NCI-H1105 treated with DMSO at 0.1 percent for 48 hours (cell line): ENCODE data around the gene SSBP3.
A peak's percentile ranks its signal among the peaks of the same experiment; 100 is the strongest.

Experiments
- DNase-seq: peaks from one replicate; lab custom pipeline; 2025; lab: John Stamatoyannopoulos, UW

SSBP3 gene

DNA sequence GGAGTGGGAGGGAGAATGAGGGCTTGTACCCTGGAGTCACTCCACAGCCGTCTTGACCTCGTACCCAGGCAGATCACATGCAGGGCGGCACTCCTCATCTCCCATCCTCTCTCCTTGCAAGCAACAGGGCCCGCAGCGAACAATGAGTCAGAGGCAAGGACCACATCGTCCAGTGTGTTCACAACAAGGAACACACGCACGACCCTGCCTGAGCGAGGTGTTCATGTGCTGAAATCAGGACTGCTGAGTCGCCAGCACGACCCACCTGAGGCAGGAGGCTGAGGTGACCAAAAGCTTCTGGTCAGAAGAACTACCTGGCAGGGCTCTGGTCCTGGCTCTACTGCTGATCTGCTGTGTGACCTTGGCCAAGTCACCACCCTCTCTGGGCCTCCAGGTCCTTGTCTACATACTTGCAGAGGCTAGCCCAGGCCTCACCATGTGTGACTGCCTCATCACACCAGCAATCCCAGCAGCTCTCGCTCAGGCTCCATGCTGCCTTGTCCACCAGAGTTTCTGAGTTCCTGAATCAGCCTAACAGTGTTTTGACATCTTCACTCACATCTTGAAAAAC is 78.0 kb downstream of the SSBP3 start:
- DNase-seq = no peak

DNA sequence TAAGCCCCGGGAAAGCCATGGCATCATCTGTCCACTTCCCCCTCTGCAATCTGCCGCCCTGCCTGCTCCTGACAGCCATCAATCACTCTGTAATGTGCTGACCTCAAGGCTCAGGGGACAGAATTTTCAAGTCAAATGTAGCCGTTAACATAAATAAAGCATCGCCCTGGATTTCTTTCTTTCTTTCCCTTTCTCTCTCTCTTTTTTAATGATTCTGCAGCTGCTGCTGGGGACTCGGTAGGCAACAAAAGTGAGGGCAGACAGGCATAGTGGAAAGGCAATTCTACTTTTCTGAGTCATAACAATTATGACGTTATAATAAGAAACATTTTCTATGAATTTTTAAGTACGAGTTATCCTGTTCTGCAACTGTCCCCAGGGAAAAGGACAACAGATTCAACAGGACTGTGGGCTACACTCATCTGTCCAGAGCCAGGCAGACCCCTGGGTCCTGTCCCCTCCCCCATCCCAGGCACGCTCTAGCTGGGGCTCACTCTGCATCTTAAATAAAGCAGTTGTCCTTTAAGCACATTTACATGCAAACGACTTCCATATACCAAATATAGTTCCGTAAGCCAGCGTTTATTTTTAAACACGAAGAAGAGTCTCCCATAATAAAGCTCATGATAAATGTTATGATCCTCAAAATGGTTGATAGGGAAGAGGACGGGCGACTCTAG is 78.7 kb downstream of the SSBP3 start:
- no peak for DNase-seq

GRCh38 chr1:54326543-54327385 is 79.4 kb downstream of the SSBP3 start:
- no peak for DNase-seq

DNA sequence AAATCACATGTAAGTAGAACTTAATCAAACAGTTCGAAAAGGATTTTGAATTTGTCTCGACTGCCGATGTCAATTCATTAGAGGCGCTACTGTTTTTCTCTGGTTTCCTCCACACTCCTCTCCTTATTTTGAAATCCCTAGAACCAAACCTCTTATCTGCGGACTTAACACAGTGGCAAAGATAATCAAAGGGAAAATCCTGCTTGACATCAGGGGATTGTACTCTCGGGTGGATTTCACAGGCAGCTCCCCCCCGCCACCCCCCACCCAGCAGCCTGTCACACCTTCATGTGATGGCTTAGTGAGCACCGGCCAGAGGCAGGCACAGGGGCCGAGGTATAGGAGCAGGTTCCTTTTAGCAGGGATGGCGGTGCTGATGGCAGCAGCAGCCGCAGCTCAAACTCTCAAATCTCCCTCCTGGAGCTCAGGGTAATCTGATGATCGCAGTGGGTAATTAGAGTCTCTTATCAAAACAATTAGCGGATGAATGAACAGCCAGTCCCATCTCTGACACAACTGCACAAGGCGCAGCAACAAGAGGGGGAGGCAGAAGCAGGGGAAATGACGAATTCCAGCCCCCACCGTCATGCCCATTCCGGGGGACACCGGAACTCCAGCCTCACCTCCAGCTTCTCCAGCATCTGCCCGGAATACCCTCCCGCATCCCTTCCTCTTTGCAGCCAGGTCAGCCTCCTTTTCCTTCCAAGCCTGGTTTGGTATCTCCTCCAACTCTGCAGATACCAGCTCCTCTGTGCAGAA is 80.3 kb downstream of the SSBP3 start:
- DNase-seq = peak; percentile 62

- no peak for DNase-seq
These were observed 80.9 kb downstream of the SSBP3 start for GRCh38 chr1:54325284-54325683.

DNA sequence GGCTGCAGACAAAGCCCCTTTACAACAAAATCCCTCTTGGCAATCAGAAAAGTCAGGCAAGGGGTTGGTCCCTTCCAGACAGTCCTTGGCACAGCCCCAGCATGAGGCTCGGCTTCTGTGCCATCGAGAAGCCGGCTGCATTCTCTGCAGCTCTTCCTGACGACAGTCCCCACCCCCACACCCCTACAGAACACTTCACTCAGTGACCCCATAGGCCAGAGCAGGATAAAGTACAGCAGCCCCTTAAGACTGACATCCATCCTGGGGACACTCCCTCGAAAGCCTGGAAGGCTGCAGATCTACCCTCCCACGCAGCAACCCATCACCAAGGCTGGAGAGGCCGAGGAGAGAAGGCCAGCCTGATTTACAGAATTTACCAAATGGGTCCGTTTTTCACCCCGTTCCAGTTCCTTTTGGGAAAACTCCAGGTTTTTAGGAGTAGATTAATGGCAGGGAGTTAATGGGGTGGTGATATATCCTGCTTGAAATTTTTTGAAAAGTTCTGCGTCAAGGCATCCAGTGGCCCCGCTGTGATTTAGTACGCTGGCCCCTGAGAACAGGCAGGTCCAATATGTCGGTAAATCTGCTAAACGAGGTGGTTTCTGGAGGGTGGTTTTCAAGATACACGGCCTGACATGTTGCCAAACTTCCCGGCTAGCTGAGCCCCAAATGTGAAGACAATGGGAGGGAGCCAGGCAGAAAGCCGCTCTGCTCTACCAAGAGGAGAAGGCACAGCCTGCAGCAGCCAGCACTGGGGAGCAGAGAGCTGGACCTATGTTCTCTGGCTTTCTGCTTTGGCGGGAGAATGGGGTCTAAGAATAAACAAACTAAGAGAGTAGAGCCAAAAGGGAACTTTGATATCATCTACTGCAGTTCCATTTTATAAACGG is 81.7 kb downstream of the SSBP3 start:
- no peak for DNase-seq

DNA sequence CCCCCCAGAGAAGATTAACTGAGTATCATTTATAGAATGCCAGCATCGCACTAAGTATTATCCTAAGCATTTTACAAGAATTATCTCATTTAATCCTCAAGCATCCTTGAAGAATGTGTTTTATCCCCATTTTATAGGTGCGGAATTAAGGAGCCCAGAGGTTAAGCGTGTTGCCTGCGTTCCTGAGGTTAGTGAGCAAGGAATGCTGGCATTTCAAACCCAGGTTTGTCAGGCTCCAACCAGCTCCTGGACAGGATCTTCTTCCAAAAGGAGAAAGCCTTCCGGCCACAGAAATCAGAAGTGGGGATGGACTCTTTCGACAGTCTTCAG is 82.3 kb downstream of the SSBP3 start:
- no peak for DNase-seq

DNA sequence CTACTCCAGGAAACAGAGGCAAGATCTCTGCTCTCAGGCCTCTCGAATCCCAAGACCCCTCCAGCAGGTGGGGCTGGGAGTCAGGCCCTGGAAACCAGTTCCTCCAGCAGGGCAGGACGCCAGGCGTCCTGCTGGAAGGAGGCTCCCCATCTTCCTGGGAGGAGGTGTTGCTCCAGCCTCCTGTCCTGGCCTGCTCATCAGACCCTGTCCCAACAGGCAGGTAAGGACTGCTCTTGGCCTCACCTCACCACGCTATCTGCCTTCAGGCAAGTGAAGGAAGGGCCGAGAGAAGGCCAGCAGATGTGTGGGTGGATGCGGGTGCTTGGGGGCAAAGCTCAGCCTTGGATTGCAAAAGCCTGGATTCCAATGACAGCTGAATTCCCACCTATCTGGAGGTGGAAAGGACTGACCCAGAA is 82.9 kb downstream of the SSBP3 start:
- DNase-seq = no peak

DNA sequence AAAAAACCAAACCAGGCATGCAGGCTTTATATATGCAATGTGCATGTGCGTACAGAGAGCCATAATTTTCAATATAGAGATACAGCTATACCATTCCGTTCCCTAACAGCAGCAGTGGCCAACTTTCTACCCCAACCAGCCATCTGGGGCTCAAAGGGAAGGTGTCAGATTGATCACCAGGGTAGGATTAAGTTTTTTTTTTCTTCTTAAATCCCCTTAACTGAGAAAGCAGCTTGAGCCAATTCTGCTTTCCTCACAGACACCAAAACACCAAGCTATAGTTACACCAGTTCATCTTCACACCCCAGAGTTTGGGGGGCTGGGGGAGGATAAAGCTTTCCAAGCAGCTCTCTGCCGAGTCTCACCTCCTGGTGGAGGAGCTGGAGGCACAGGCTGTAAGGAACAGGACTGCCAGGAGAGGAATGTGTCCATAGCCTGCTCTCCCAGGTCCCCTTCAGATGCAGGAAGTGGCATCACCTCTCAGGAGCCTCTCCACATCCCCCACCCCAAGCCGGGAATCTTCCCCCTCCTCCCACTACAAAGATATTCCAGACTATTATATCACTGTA is 87.9 kb downstream of the SSBP3 start:
- no peak for DNase-seq

DNA sequence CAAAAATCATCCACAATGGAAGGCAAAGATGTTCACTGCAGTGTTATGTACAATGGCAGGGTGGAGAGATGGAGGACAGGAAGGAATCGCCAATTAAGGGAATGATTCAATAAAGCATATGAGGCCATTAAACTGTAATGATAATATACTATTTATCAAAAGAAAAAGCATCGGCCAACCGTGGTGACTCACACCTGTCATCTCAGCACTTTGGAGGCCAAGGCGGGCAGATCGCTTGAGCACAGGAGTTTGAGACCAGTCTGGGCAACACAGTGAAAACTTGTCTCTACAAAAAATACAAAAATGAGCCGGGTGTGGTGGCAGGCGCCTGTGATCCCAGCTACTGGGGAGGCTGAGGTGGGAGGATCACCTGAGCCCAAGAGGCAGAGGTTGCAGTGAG is 89.1 kb downstream of the SSBP3 start:
- no peak for DNase-seq

- DNase-seq = no peak
These were observed 91.1 kb downstream of the SSBP3 start for GRCh38 chr1:54315099-54315498.

DNA sequence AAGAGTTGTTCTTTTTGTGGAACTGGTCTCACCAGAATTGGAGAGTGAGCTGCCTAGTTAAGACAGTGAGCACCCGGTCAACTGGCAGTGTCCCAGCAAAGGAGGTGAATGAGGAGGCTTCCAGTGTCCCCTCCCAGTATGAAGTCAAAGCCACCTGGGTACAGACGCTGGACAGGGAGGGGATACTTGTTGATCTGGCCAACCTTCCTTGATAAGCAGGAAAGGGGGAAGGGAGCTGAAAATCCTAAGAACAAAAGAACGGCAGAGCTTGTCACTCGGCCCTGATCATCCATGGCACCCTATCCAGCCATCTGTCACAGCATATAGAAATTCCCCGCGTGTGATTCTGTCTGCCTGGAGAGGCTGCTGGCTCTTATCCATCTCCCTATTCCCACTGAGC is 91.5 kb downstream of the SSBP3 start:
- DNase-seq = peak; percentile 10

DNA sequence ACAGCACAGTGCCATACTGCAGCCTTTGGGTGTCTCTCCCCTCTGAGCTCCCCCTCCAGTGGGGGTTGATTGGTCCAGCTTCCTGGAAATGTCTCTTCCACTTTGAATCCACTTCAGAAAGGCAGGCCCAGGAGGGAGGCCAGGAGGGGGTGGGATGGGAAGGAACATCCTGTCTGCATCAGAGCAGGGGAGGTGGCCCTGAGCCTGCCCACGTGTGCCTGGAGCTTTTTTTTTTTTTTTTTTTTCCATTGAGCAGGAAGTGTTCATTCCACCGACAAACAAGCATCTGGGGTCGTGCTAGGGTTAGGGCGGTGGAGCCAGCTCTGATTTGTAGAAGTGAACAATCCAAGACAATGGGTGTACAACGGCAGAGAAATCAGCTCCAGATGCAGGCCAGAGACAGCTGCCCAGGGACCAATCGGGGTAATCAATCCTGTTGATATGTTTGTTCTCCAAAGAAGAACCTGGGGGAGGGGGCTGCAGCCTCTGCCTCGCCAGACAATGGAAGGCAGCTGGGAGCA is 93.3 kb downstream of the SSBP3 start:
- no peak for DNase-seq

DNA sequence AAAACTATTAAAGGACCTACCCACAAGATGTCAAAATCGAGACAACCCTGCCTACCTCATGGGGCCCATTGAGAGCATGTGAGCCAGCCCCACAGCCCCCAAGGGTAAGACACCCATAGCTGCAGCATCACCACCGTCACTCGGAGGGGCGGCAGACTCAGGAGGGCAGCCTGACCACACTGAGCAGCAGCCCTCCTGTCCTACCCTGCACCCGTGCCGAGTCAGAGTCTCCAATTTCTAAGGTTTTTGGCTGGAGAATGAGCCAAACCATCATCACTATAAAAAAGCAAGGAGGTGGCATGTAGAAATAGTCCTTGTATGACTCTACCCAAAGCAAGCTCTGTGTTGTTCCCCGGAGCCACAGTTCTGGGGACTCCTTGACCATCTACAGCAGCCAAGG is 94.7 kb downstream of the SSBP3 start:
- no peak for DNase-seq

DNA sequence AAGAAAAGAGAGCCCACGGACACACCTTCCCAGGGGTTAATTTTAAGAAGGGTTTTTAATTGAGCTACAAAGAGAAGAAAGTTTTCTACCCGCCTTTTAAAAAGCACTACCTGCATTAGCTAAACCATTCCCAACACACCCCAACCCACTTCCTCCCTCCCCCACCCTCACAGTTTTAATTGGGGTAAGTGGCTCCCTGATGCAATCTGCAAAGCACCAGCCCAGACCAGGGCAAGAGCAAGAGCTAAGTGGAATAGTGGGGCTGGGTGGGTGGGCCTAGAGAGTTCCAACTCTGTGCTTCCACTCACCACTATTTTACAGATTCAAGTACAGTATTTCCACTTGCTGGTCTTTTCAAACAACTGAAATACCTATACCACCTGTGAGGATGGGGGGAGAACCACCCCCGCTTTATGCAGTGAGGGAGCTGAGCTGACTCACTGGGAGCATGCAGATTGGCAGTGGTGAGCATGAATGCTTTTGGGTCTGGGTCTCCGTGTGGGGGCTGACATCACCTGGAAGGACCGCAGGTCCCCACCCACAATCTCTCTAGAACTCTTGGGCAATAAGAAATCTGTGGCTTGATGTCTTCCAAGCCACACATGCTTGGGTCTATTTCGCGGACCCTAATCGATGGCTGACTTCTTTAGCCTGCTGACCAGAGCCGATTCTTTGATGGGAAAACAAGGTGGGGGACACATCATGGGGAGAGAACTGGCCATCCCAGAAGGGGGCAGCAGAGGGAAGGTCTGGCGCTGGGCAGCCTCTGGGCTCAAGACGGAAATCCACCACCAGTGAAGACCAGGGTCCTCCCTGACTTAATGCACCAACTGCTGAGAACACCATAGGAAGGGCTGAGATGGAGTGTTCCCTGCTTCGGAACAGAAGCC is 95.5 kb downstream of the SSBP3 start:
- DNase-seq = no peak

GRCh38 chr1:54309631-54310366 is 96.4 kb downstream of the SSBP3 start:
- DNase-seq = peak; percentile 88

DNA sequence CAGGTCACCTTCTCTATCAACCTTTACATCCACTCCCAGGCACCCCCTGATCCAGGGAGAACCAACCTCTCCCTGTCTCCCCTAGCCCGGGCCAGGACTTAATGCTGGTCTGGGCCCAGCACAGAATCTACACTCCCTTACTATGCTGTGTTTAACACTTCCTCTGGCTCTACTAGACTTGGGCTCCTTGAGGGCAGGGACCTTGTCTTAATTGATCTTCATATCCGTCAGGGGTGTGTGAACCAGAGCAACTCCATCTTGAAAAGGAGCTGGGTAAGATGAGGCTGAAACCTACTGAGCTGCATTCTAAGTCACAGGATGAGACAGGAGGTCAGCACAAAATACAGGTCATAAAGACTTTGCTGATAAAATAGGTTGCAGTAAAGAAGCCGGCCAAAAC is 98.9 kb downstream of the SSBP3 start:
- no peak for DNase-seq

DNA sequence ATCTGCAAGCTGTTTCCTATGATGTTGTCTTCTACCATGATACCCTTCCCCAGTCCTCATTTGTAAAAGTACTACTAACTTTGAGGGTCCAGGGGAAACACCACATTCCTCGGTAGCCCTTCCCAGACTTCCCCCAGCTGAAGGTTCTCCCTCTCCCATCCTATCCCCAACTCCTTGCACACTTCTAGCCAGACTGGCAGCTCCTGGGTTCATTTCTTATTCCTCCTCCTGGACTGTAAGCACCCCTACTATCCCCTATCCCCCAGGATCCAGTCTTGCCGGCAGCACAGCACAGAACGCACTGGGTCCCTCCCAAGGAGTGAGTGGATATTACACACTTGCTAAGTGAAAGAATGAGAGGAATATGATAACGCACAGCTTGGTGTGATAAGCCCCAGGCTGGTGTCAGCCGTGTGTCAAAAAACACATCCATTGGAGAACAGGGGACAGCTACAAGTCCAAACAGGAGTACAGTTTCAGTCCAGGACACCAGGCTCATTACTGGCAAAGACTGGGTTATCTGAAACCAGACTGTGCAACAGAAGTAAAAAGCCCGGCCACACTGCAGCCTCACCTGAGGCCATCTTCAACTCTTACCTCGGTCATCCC is 100.2 kb downstream of the SSBP3 start:
- no peak for DNase-seq

GRCh38 chr1:54304518-54304917 is 101.7 kb downstream of the SSBP3 start:
- DNase-seq = no peak
